Inflammatory macrophage (primary cell): Measurements from ENCODE around the gene TCERG1.

ENCODE experiments used
- DNase-seq, 2 donors: peaks; one replicate each; pipeline ENCODE4 v3.0.0-alpha.2; 2020 to 2022

TCERG1 gene

DNA sequence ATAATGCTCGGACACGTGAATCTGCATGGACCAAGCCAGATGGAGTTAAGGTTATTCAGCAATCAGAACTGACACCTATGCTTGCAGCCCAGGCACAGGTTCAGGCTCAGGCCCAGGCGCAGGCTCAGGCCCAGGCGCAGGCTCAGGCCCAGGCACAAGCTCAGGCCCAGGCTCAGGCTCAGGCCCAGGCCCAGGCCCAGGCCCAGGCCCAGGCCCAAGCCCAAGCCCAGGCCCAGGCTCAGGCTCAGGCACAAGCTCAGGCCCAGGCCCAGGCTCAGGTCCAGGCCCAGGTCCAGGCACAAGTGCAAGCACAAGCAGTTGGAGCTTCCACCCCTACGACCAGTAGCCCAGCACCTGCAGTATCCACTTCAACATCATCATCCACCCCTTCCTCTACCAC lies 11.8 kb downstream of the TCERG1 start:
- no peak for DNase-seq

GRCh38 chr5:146461319-146461718 lies 14.2 kb downstream of the TCERG1 start:
- no peak for DNase-seq

- DNase-seq = no peak
Observed at GRCh38 chr5:146463446-146463845, 16.3 kb downstream of the TCERG1 start.

- no peak for DNase-seq
Observed at GRCh38 chr5:146466521-146467349, 19.6 kb downstream of the TCERG1 start.

GRCh38 chr5:146467760-146468159 lies 20.6 kb downstream of the TCERG1 start:
- DNase-seq = no peak

DNA sequence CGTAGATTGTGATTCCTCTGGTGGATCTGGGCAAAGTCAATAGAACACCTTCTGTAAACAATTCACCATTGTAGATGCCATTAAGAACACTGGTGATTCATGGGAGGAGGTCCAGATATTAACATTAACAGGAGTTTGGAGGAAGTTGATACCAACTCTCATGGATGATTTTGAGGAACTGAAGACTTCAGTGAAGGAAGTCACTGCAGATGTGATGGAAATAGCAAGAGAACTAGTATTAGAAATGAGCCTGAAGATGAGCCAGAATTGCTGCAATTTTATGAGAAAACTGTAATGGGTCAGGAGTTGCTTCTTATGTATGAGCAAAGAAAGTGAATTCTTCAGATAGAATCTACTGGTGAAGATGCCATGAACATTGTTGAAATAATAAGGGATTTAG lies 26.9 kb downstream of the TCERG1 start:
- DNase-seq = peak; percentile 57 to 72

GRCh38 chr5:146475190-146475780 lies 28.2 kb downstream of the TCERG1 start:
- no peak for DNase-seq

DNA sequence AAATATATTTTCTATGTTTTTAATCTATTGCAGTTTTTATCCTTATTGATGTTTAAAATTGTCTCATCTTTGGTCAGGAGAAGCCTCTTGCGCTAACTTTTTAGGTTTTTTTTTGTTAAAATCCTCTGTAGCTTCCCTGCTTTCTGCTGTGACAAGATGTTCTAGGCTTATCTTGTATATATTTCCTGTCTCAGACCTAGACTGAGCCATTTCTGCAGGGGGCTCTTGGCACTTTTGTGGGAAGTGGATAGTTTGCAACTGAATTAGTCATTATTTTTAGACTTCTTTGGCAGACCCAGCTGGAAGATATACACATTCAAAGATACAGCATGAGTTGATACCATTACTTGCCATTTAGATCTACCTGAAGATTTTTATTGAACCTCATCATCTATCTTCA lies 28.8 kb downstream of the TCERG1 start:
- DNase-seq = no peak

- no peak for DNase-seq
Observed at GRCh38 chr5:146482775-146483174, 35.6 kb downstream of the TCERG1 start.

DNA sequence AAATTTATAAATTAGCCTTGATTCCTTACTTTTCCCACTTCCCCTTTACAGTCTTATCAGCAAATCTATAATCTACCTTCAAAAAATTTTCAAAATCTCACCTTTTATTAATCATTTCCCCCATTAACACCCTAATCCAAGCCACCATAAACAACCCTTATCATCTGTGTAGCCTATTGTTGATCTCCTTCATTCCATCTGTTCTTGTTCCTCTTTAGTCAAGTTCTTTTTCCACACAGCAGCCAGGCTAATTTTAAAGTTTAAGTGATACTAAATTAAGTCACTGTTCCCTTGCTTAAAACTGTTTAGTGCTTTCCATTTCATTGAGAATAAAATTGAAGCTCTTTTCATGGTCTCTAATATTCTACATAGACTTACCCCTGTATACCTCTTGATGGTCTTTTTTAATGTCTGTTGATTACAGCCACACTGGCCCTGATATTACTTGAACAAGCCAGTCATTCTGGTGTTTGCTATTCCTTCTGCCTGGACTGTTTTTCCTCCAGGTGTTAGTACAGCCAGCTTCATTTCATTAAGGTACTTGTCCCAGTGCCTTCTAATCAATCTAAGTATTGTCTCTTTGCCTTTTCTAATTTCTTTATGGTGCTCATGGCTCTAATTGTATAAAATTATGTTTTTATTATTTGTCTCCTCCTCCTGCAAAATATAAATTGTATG lies 37.7 kb downstream of the TCERG1 start:
- no peak for DNase-seq

GRCh38 chr5:146490089-146490843 lies 43.1 kb downstream of the TCERG1 start:
- no peak for DNase-seq

GRCh38 chr5:146494656-146495055 lies 47.5 kb downstream of the TCERG1 start:
- no peak for DNase-seq

GRCh38 chr5:146499680-146500079 lies 52.5 kb downstream of the TCERG1 start:
- DNase-seq = no peak

DNA sequence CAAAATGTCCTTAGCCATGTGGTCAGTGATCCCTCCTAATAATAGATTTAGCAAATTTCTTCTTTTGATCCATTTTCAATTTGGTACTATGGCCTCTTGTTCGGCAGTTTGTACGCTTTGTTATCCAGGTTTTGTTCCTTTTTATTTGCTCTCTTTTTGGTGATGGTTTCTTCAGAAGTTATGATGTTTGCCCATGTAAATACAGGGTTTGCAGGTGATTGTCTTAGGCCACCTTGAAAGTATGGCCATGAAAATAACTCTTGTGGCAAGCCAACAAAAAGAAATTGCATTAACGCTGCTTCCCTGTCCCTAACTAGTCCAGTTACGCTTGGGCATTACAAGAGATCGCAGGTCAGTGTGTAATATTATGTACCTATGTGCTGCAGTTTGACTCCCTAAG lies 60.3 kb downstream of the TCERG1 start:
- DNase-seq = no peak

DNA sequence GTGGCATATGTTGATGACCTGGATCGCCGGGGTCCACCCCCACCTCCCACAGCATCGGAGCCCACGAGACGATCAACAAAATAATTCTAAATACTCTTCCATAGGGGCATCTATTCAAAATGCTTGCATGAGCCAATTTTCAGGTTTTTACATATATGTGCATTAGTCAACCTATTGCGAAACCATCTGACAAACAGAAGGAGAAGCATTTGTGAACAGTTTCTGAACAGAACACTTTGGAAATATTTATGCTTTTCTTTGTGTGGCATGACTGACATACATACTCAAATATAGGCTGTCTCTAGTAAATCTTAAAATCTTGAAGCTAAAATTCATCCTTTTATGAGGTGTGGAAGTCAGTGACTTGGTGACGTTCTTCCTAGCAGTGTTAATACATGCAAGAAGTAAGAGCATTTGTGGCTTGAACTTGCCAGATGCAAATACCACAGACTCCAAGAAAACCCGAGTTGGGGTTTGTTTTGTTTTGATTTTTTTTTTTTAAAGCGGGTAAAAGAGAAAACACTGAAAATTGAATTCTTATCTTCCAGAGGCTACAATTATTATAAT lies 63.5 kb downstream of the TCERG1 start:
- DNase-seq = peak in 1 of 2 donors; percentile 15

- no peak for DNase-seq
Observed at GRCh38 chr5:146513462-146513861, 66.3 kb downstream of the TCERG1 start.

DNA sequence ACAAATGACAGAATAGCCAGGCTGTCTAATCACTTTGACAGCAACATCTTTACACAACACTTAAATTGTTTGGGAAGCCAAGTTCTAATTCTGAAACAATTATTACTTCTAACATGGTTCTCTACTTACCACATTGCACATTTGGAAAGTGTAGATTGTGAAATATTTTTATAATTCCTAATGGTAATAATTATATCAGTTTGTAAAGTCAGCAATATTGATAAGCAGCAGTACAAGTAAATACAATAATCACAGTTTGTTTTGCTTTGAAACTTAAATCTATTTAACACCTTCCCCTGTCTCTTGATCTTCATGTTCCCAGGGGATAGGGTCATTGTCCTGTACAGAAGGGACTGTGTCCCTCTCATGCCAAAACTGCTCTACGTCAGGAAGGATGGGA lies 67.4 kb downstream of the TCERG1 start:
- no peak for DNase-seq

GRCh38 chr5:146515473-146516150 lies 68.5 kb downstream of the TCERG1 start:
- DNase-seq = no peak

DNA sequence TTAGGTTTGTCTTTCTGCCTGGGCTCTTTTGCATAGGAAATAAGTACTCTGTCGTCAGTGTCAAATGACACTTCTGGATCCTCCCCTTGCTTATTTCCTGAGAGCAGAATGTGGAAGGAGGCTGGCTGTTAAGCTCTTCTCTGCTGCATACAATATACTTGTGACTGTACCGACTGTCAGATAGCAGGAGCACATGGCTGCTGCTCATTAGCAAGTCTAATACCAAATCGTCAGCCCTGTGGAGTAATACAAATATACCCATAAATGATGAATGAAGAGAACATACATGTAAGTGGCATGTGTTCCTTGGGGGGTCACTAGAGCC lies 69.0 kb downstream of the TCERG1 start, which contains the start of gene GPR151:
TSS of gene GPR151 (minus strand) at position 40 of the 325 bp plus-strand sequence. CDS start 77 bp downstream, outside the sequence.
- DNase-seq = no peak

DNA sequence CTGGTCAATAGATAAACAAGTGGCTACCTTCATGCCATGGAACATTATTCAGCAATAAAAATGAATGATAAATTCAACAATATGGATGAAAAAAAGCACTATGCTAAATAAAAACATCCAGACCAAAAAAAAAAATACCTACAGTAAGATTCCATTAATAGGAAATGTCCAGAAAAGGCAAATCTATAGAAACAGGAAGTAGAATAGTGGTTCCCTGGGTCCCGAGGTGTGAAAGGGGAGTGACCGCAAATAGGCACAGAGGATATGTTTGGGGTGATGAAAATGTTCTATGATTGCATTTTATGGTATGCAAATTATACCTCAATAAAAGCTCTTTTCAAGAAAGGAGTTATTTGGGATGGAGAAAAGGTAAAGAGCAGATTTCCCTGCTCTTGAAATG lies 72.4 kb downstream of the TCERG1 start:
- no peak for DNase-seq

DNA sequence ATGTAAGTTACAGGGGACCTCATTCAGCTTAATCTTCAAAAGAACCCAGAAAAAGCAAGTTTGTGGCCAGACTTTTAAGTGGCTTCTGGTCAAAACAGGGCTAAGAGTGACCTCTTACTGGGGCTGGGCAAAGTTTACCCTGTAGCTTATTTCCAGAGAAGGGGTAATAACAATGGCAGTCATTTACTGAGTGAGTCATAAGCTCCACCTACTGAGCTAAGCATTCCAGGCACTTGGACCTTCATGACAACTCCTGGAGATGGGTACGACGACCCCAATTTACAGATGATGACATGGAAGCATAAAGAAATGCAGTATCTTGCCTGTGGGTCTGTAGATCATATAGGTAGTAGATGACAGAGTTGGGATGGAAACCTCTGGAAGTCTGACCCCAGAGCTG lies 73.6 kb downstream of the TCERG1 start:
- DNase-seq = no peak
